DMS79 treated with DMSO at 0.1 percent for 48 hours (cell line): ENCODE data around the gene BCL7B.
"Not testable (repeated sequence)": the region's sequence is repeated elsewhere in the genome, so short reads cannot be mapped to it uniquely, and the experiment has no call there.

Experiments used
- DNase-seq: peaks from one replicate; lab custom pipeline; 2025; lab: John Stamatoyannopoulos, UW

The BCL7B gene

GRCh38 chr7:73557397-73558257, at the start of gene BCL7B:
Gene BCL7B, minus strand, starts transcription at chr7:73557690. Its CDS starts 112 bp downstream, at chr7:73557578.
- peak; percentile 57 for DNase-seq

- no peak for DNase-seq
Observed at GRCh38 chr7:73605601-73606220, 48.2 kb upstream of the BCL7B start.

GRCh38 chr7:73602721-73603651, 45.5 kb upstream of the BCL7B start:
- DNase-seq, result no peak

- DNase-seq, result no peak
Observed at GRCh38 chr7:73599916-73600315, 42.4 kb upstream of the BCL7B start.

GRCh38 chr7:73599151-73599882, 41.8 kb upstream of the BCL7B start:
- no peak for DNase-seq

GRCh38 chr7:73597978-73598782, 40.7 kb upstream of the BCL7B start:
- no peak for DNase-seq

- no peak for DNase-seq
Observed at GRCh38 chr7:73596191-73597065, 38.9 kb upstream of the BCL7B start.

GRCh38 chr7:73595358-73595757, 37.9 kb upstream of the BCL7B start:
- DNase-seq, result no peak

- DNase-seq, result no peak
Observed at GRCh38 chr7:73593207-73594045, 35.9 kb upstream of the BCL7B start.

GRCh38 chr7:73586911-73587310, 29.4 kb upstream of the BCL7B start:
- DNase-seq, result no peak

GRCh38 chr7:73585196-73585595, 27.7 kb upstream of the BCL7B start:
- no peak for DNase-seq

- no peak for DNase-seq
Observed at GRCh38 chr7:73582664-73583202, 25.2 kb upstream of the BCL7B start.

- DNase-seq, result not testable (repeated sequence)
Observed at GRCh38 chr7:73581006-73581405, 23.5 kb upstream of the BCL7B start.

- peak; percentile 98 for DNase-seq
Observed at GRCh38 chr7:73578342-73579128, 21.0 kb upstream of the BCL7B start, which contains the start of gene TBL2. Gene TBL2, minus strand, starts transcription at chr7:73578579. Its CDS starts 30 bp downstream, at chr7:73578549.

- DNase-seq, result no peak
Observed at GRCh38 chr7:73577627-73578341, 20.3 kb upstream of the BCL7B start.

- DNase-seq, result no peak
Observed at GRCh38 chr7:73573791-73574190, 16.3 kb upstream of the BCL7B start.

GRCh38 chr7:73573276-73573675, 15.8 kb upstream of the BCL7B start:
- no peak for DNase-seq
